Endothelial cell of umbilical vein (primary cell): ENCODE data around the gene CCDC187.

Experiments used
- EZH2 ChIP-seq: IDR thresholded peaks from 2 replicates; pipeline ENCODE4 v1.6.1; 2012; ENCODE audit warnings: borderline replicate concordance, low read depth, mild to moderate bottlenecking, moderate library complexity, low read length, inconsistent platforms; ENCODE audit not compliant: severe bottlenecking
- FOS ChIP-seq: IDR thresholded peaks from 2 replicates; pipeline ENCODE4 v1.6.1; 2011; ENCODE audit warnings: mild to moderate bottlenecking, low read length, moderate library complexity, borderline replicate concordance; ENCODE audit not compliant: insufficient read depth
- GATA2 ChIP-seq: IDR thresholded peaks from 2 replicates; pipeline ENCODE4 v1.7.0; 2011; ENCODE audit warnings: low read depth, mild to moderate bottlenecking, moderate library complexity, mixed read lengths, low read length; ENCODE audit not compliant: insufficient read length, insufficient read depth
- JUN ChIP-seq: IDR thresholded peaks from 2 replicates; pipeline ENCODE4 v1.6.1; 2011; ENCODE audit warnings: borderline replicate concordance, low read depth; ENCODE audit not compliant: insufficient read length, insufficient read depth
- MYC ChIP-seq: IDR thresholded peaks from one replicate; pipeline ENCODE4 v1.6.1; 2011; ENCODE audit warnings: mild to moderate bottlenecking, low read depth, low read length
- POLR2A ChIP-seq: IDR thresholded peaks from 2 replicates; pipeline ENCODE4 v1.6.1; 2012; ENCODE audit warnings: low read depth, mild to moderate bottlenecking, control low read depth, low read length
- POLR2AphosphoS5 ChIP-seq: IDR thresholded peaks from 2 replicates; pipeline ENCODE4 v1.6.1; 2012; ENCODE audit warnings: low read depth, mild to moderate bottlenecking, control low read depth, low read length, moderate library complexity; ENCODE audit not compliant: insufficient read depth
- TF ChIP-seq, protein P1 (sequence below), 2 donors: IDR thresholded peaks; 1 replicate in 1 of 2; 2 replicates in 1 of 2; pipeline ENCODE4 v1.5.1; 2011; ENCODE audit warnings: low read length in 2 of 2, mild to moderate bottlenecking in 2 of 2, moderate library complexity in 2 of 2, control low read depth in 1 of 2, inconsistent platforms in 1 of 2, low read depth in 1 of 2; ENCODE audit not compliant: insufficient read depth in 1 of 2; ENCODE audit errors: extremely low read depth in 1 of 2
- TF ChIP-seq, protein P2 (sequence below): IDR thresholded peaks from 2 replicates; pipeline ENCODE4 v1.6.1; 2011; ENCODE audit not compliant: insufficient read depth, insufficient read length

DNA sequence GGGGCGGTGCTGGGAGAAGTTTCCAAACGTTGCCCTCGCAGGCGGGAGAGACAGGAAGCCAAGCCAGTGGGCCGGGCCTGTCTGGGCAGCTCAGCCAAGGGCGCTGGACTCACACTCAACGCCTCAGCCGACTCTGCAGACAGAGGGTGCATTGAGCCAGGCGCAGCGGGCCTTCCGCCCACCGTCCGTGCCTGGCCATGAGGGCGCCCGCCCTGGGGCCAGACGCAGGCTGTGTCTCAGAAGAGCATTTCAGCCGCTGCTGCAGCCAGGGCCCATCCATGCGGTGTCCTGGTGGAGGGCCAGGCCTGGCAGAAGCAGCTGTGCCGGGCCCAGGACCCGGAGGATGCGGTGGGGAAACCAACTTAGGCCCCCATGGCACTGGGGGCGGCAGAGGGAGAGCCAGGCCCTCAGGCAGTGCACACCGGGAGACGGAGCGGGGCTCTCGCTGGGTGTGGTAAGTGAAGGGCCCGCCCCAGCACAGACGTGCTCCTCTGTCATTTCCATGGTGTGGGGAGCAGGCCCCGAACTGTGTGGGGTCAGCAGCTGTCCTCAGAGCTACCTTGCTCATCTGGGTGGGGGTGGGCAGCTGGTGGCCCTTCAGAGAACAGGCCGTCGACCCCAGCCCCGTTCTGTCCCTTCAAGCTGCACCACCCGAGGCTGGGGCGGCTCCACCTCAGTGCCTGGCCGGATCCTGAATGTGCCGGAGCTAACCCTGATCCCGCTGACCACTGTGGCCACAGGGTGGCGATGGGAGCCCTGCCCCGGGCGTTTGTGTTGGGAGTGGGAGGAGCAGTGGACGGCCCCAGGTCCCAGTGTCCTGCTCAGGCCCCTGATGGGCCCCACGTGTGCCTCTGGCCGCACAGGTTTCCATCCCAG, 41.6 kb upstream of the CCDC187 start:
- no peak for TF ChIP-seq EZH2
- TF ChIP-seq, protein P1, sequence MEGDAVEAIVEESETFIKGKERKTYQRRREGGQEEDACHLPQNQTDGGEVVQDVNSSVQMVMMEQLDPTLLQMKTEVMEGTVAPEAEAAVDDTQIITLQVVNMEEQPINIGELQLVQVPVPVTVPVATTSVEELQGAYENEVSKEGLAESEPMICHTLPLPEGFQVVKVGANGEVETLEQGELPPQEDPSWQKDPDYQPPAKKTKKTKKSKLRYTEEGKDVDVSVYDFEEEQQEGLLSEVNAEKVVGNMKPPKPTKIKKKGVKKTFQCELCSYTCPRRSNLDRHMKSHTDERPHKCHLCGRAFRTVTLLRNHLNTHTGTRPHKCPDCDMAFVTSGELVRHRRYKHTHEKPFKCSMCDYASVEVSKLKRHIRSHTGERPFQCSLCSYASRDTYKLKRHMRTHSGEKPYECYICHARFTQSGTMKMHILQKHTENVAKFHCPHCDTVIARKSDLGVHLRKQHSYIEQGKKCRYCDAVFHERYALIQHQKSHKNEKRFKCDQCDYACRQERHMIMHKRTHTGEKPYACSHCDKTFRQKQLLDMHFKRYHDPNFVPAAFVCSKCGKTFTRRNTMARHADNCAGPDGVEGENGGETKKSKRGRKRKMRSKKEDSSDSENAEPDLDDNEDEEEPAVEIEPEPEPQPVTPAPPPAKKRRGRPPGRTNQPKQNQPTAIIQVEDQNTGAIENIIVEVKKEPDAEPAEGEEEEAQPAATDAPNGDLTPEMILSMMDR (IDR thresholded peaks at IDR 0.05; ENCODE audit: extremely low read depth in 1 of 2, insufficient read depth in 1 of 2, low read depth in 1 of 2, low read length in 2 of 2), result peak; percentile 39 to 71
- no peak for TF ChIP-seq POLR2A
- TF ChIP-seq JUN, result no peak
- TF ChIP-seq FOS, result no peak
- TF ChIP-seq, protein P2, sequence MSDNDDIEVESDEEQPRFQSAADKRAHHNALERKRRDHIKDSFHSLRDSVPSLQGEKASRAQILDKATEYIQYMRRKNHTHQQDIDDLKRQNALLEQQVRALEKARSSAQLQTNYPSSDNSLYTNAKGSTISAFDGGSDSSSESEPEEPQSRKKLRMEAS, result no peak
- peak; percentile 15 for TF ChIP-seq POLR2AphosphoS5
- TF ChIP-seq MYC, result no peak
- no peak for TF ChIP-seq GATA2
